GM19025 (cell line): ENCODE measurements around the gene SEC14L5.

Experiments used
- ATAC-seq: cut with Tn5 transposase; IDR thresholded peaks from one replicate; pipeline ENCODE4 v1.9.1; 2021; ENCODE audit warnings: mild to moderate bottlenecking, low read depth, moderate library complexity; ENCODE audit not compliant: unreplicated experiment

The SEC14L5 gene

GRCh38 chr16:5007256-5007655 is 49.1 kb downstream of the SEC14L5 start:
- ATAC-seq, result no peak

- no peak for ATAC-seq
Observed at GRCh38 chr16:5008311-5008731, 50.2 kb downstream of the SEC14L5 start.

GRCh38 chr16:5010576-5011329 is 52.6 kb downstream of the SEC14L5 start:
- ATAC-seq, result no peak

GRCh38 chr16:5011637-5012036 is 53.5 kb downstream of the SEC14L5 start:
- ATAC-seq, result no peak

GRCh38 chr16:5012887-5013286 is 54.8 kb downstream of the SEC14L5 start:
- no peak for ATAC-seq

- no peak for ATAC-seq
Observed at GRCh38 chr16:5015351-5015750, 57.2 kb downstream of the SEC14L5 start.

- no peak for ATAC-seq
Observed at GRCh38 chr16:5015887-5016286, 57.8 kb downstream of the SEC14L5 start.

- ATAC-seq, result no peak
Observed at GRCh38 chr16:5016967-5017677, 59.0 kb downstream of the SEC14L5 start.

GRCh38 chr16:5017678-5017969 is 59.5 kb downstream of the SEC14L5 start:
- ATAC-seq, result no peak

- ATAC-seq, result no peak
Observed at GRCh38 chr16:5018793-5019192, 60.7 kb downstream of the SEC14L5 start.

- no peak for ATAC-seq
Observed at GRCh38 chr16:5019775-5020174, 61.6 kb downstream of the SEC14L5 start.

- ATAC-seq, result no peak
Observed at GRCh38 chr16:5020551-5020950, 62.4 kb downstream of the SEC14L5 start.

GRCh38 chr16:5022521-5022920 is 64.4 kb downstream of the SEC14L5 start:
- ATAC-seq, result no peak

GRCh38 chr16:5024632-5025031 is 66.5 kb downstream of the SEC14L5 start:
- ATAC-seq, result no peak

GRCh38 chr16:5025171-5025632 is 67.1 kb downstream of the SEC14L5 start:
- no peak for ATAC-seq

GRCh38 chr16:5026664-5027063 is 68.5 kb downstream of the SEC14L5 start:
- no peak for ATAC-seq

GRCh38 chr16:5027086-5027485 is 69.0 kb downstream of the SEC14L5 start:
- no peak for ATAC-seq

GRCh38 chr16:5027575-5028235 is 69.6 kb downstream of the SEC14L5 start:
- no peak for ATAC-seq

GRCh38 chr16:5028950-5029475 is 70.9 kb downstream of the SEC14L5 start:
- ATAC-seq, result no peak

- ATAC-seq, result no peak
Observed at GRCh38 chr16:5030251-5030870, 72.2 kb downstream of the SEC14L5 start.

GRCh38 chr16:5031601-5032000 is 73.5 kb downstream of the SEC14L5 start:
- ATAC-seq, result no peak
